Measurements from ENCODE around the gene RHOBTB3. TPM values are rescaled to one million over a fixed set of nuclear protein-coding genes. Genes with fewer than 3 reads are reported as not detected.

The RHOBTB3 gene
- total RNA-seq, 1 donor from 2014 or later, result 66.9 TPM

DNA sequence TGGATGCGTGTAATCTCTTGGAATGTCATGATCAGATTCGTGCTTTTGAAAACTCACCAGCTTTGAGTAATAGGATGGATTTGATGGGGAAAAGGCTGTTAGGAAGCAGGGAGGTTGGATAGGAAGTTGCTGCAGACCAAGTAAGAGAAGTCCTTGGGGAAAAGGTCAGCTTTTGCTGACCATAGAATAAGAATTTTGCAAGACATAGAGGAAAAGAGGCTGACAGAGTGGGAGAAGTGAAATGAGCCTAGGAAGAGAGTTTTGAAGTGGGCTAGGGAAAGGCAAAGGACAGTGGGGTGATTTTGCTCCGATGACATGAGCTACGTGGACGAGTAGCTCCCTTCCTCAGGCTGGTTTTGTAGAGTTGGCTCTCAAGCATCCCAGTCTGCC, 31.5 kb downstream of the RHOBTB3 start:
- Mint-ChIP-seq H3K36me3 (ENCODE audit: low read depth) (peaks cover 7% of the 10 kb centered on the region), H3K9me3 (no peaks in the 10 kb centered on the region), H3K4me1 (peaks cover 4% of the 10 kb centered on the region), H3K27me3 (ENCODE audit: low read depth) (no peaks in the 10 kb centered on the region), H3K27ac (ENCODE audit: unreplicated experiment) (no peak overlapping the region), H3K4me3 (no peak overlapping the region)
- no peak for TF ChIP-seq CTCF (conservative IDR thresholded peaks at IDR 0.05)
- DNase-seq (ENCODE audit: low read depth, low spot score), result no peak

DNA sequence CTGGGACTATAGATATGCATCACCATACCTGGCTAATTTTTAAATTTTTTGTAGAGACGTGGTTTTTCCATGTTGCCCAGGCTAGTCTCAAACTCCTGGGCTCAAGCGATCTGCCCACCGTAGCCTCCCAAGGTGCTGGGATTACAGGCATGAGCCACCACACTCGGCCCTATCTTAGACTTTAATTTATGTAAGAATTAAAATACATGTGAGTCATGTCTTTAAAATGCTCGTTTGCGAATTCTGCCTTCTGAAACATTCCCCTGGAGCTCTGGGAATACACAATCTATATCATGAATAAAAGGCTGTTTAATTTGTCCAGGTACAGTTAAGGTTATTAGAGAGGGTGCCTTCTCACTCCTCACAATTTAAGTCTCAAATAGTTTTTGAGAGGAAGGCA, 32.8 kb downstream of the RHOBTB3 start:
- Mint-ChIP-seq H3K9me3 (no peaks in the 10 kb centered on the region), H3K36me3 (ENCODE audit: low read depth) (peaks cover 10% of the 10 kb centered on the region), H3K4me3 (no peak overlapping the region), H3K4me1 (peaks cover 4% of the 10 kb centered on the region), H3K27me3 (ENCODE audit: low read depth) (no peaks in the 10 kb centered on the region), H3K27ac (ENCODE audit: unreplicated experiment) (no peak overlapping the region)
- TF ChIP-seq CTCF (conservative IDR thresholded peaks at IDR 0.05), result no peak
- DNase-seq (ENCODE audit: low read depth, low spot score), result no peak

DNA sequence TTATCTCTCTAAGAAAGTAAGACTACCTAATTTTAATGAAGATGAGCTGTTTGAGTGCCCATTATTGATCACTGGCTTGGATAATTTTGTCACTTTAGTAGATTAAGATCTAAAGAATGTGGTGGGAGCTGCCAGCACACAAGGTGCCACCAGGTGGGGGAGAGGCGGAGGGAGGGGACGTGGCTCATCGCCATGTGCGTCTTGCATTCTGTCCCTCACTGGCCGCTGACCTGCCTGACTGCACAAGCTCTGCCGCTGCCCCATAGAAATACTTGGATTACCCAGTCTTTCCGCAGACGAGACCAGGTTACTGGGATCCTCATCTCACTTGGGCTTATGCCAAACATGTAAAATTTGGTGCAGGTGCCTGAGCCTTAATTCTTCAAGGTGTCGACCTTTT, 37.6 kb downstream of the RHOBTB3 start:
- no peaks in the 10 kb centered on the region for H3K27me3 Mint-ChIP-seq (ENCODE audit: low read depth)
- H3K4me3 Mint-ChIP-seq, result no peak overlapping the region
- H3K27ac Mint-ChIP-seq (ENCODE audit: unreplicated experiment), result no peak overlapping the region
- H3K9me3 Mint-ChIP-seq, result no peaks in the 10 kb centered on the region
- TF ChIP-seq CTCF (conservative IDR thresholded peaks at IDR 0.05), result no peak
- H3K4me1 Mint-ChIP-seq, result no peaks in the 10 kb centered on the region
- peaks cover 17% of the 10 kb centered on the region for H3K36me3 Mint-ChIP-seq (ENCODE audit: low read depth)
- no peak for DNase-seq (ENCODE audit: low read depth, low spot score)

- Mint-ChIP-seq H3K4me3 (no peak overlapping the region), H3K9me3 (no peaks in the 10 kb centered on the region), H3K27me3 (ENCODE audit: low read depth) (no peaks in the 10 kb centered on the region), H3K36me3 (ENCODE audit: low read depth) (peaks cover 12% of the 10 kb centered on the region), H3K4me1 (no peaks in the 10 kb centered on the region), H3K27ac (ENCODE audit: unreplicated experiment) (no peak overlapping the region)
- no peak for DNase-seq (ENCODE audit: low read depth, low spot score)
- no peak for TF ChIP-seq CTCF (conservative IDR thresholded peaks at IDR 0.05)
These were observed 39.9 kb downstream of the RHOBTB3 start for GRCh38 chr5:95770830-95771708.

GRCh38 chr5:95771892-95772291, 40.8 kb downstream of the RHOBTB3 start:
- DNase-seq (ENCODE audit: low read depth, low spot score), result no peak
- H3K9me3 Mint-ChIP-seq, result no peaks in the 10 kb centered on the region
- H3K4me1 Mint-ChIP-seq, result no peaks in the 10 kb centered on the region
- H3K4me3 Mint-ChIP-seq, result no peak overlapping the region
- no peak overlapping the region for H3K27ac Mint-ChIP-seq (ENCODE audit: unreplicated experiment)
- H3K27me3 Mint-ChIP-seq (ENCODE audit: low read depth), result no peaks in the 10 kb centered on the region
- TF ChIP-seq CTCF (conservative IDR thresholded peaks at IDR 0.05), result no peak
- peaks cover 10% of the 10 kb centered on the region for H3K36me3 Mint-ChIP-seq (ENCODE audit: low read depth)

Data from neural crest cell (in vitro differentiated cells).